A549 (cell line): ENCODE data around the gene GUCY1A2. TPM values are rescaled to one million over a fixed set of nuclear protein-coding genes. Genes with fewer than 3 reads are reported as not detected.
A peak's percentile ranks its signal among the peaks of the same experiment; 100 is the strongest.

Source experiments
- ATAC-seq, 2 experiments: fragments of 200-7000 bp in 1 of 2; fragments of >200 bp in 1 of 2; cut with Nextera tagmentation in 1 of 2; cut with Tn5 transposase in 1 of 2; 3 replicates each; pipeline versions ENCODE4 v1.8.0 to v1.9.1; 2018 to 2020; ENCODE audit warnings: mild to moderate bottlenecking in 1 of 2, moderate library complexity in 1 of 2
- CTCF ChIA-PET: fragments of 300-600 bp; sonication (Branson Sonifier 250); formaldehyde crosslinking; extraction: SDS; loops from one replicate; lab custom pipeline; 2021; ENCODE audit warnings: antibody characterized with exemption, inconsistent platforms; lab: Yijun Ruan, JAX
- POLR2A ChIA-PET: fragments of 350-600 bp; formaldehyde crosslinking; extraction: SDS; loops from one replicate; lab custom pipeline; 2021; ENCODE audit warnings: antibody characterized with exemption, inconsistent platforms; lab: Yijun Ruan, JAX
- DNase-seq, 2 experiments: peaks; one replicate each; pipeline versions ENCODE4 v3.0.0 to v3.0.0-alpha.2; 2011 to 2016; ENCODE audit warnings: low read depth in 1 of 2, low spot score in 1 of 2
- FAIRE-seq: peaks from 2 replicates; lab custom pipeline; 2011; peaks lifted over from hg19 to GRCh38; lab: Jason Lieb, UNC
- H3K27ac ChIP-seq, 2 experiments: fragments of >200 bp; sonication (Bioruptor Twin); formaldehyde crosslinking; 3 replicates each; pipeline ENCODE4 v1.5.1; 2016 to 2017
- H3K4me1 ChIP-seq: fragments of >200 bp; sonication (Bioruptor Twin); formaldehyde crosslinking; 3 replicates; pipeline ENCODE4 v1.6.1; 2016
- H3K4me2 ChIP-seq: fragments of >200 bp; sonication (Bioruptor Twin); formaldehyde crosslinking; 3 replicates; pipeline ENCODE4 v1.6.1; 2016
- H3K4me3 ChIP-seq: fragments of >200 bp; sonication (Bioruptor Twin); formaldehyde crosslinking; 3 replicates; pipeline ENCODE4 v1.5.1; 2016
- H3K9me3 ChIP-seq: fragments of >200 bp; sonication (Bioruptor Twin); formaldehyde crosslinking; 3 replicates; pipeline ENCODE4 v1.6.1; 2016
- E2F6 ChIP-seq: IDR thresholded peaks from 2 replicates; pipeline ENCODE4 v1.6.1; 2012; ENCODE audit warnings: low read depth, borderline replicate concordance
- EHF ChIP-seq: fragments of 250-450 bp; sonication (Bioruptor Pico); IDR thresholded peaks from 2 replicates; pipeline ENCODE4 v1.5.0; 2020; ENCODE audit warnings: mild to moderate bottlenecking
- FOSL2 ChIP-seq, 2 experiments: fragments of 450-650 bp in 1 of 2; fragments of >200 bp in 1 of 2; sonication (Bioruptor Twin) in 1 of 2; formaldehyde crosslinking; IDR thresholded peaks; 2 replicates each; pipeline versions ENCODE4 v1.5.0 to v1.6.1; 2016 to 2020; ENCODE audit warnings: mild to moderate bottlenecking in 1 of 2, moderate library complexity in 1 of 2
- HEYL ChIP-seq: fragments of 250-450 bp; sonication (Bioruptor Pico); IDR thresholded peaks from 2 replicates; pipeline ENCODE4 v1.8.0; 2021; ENCODE audit warnings: mild to moderate bottlenecking, moderate library complexity
- HOXB5 ChIP-seq: fragments of 250-450 bp; sonication (Bioruptor Pico); IDR thresholded peaks from 2 replicates; pipeline ENCODE4 v1.5.0; 2020; ENCODE audit warnings: mild to moderate bottlenecking, moderate library complexity
- KDM1A ChIP-seq: fragments of 200-600 bp; sonication (generic); IDR thresholded peaks from 2 replicates; pipeline ENCODE4 v1.6.1; 2016; ENCODE audit warnings: low read depth, mild to moderate bottlenecking
- MAFK ChIP-seq: fragments of 450-650 bp; IDR thresholded peaks from 2 replicates; pipeline ENCODE4 v1.6.1; 2014; ENCODE audit not compliant: partially characterized antibody
- PHF8 ChIP-seq: fragments of 200-600 bp; sonication (generic); IDR thresholded peaks from 2 replicates; pipeline ENCODE4 v1.6.1; 2016; ENCODE audit warnings: low read depth, mild to moderate bottlenecking, antibody characterized with exemption, moderate library complexity, borderline replicate concordance
- POLR2A ChIP-seq: IDR thresholded peaks from 2 replicates; pipeline ENCODE4 v1.6.1; 2012; ENCODE audit warnings: mild to moderate bottlenecking, low read length
- RAD21 ChIP-seq, 2 experiments: fragments of >200 bp in 1 of 2; sonication (Bioruptor Twin) in 1 of 2; formaldehyde crosslinking in 1 of 2; IDR thresholded peaks in 1 of 2; conservative IDR thresholded peaks in 1 of 2; 2 replicates in 1 of 2; 3 replicates in 1 of 2; pipeline ENCODE4 v1.6.1; 2012 to 2018; ENCODE audit warnings: inconsistent platforms in 1 of 2
- RCOR1 ChIP-seq: fragments of 150-350 bp; IDR thresholded peaks from 2 replicates; pipeline ENCODE4 v1.6.1; 2014; ENCODE audit warnings: antibody characterized with exemption, low read length, low read depth
- SMC3 ChIP-seq: fragments of >200 bp; sonication (Bioruptor Twin); formaldehyde crosslinking; IDR thresholded peaks from 3 replicates; pipeline ENCODE4 v1.6.1; 2018; ENCODE audit warnings: inconsistent platforms
- TFCP2L1 ChIP-seq: fragments of 250-450 bp; sonication (Bioruptor Pico); IDR thresholded peaks from 2 replicates; pipeline ENCODE4 v1.5.0; 2021; ENCODE audit warnings: mild to moderate bottlenecking
- WGBS: methylation state at CpG from one replicate; pipeline ENCODE4 v1.1.6; 2017; ENCODE audit errors: missing lambda C conversion rate; 5-methylcytosine and 5-hydroxymethylcytosine counted together
- polyA plus RNA-seq, 4 experiments: library from polyadenylated mRNA; depleted of rRNA in 3 of 4; stranded (reverse); fragments of >200 nt; fragmentation: RNase III in 1 of 4; extraction: RNeasy Plus Mini Kit Qiagen cat#74134 plus additional on column Dnase treatment in 1 of 4; gene quantifications; 2 replicates in 3 of 4; 3 replicates in 1 of 4; pipeline ENCODE4 v1.2.3, GENCODE V29; 2011 to 2017
- TF ChIP-seq, protein P1 (sequence below): fragments of >200 bp; sonication (Bioruptor Twin); formaldehyde crosslinking; IDR thresholded peaks from 3 replicates; pipeline ENCODE4 v1.5.1; 2016
- TF ChIP-seq, protein P2 (sequence below): IDR thresholded peaks from 2 replicates; pipeline ENCODE4 v1.6.1; 2012
- TF ChIP-seq, protein P3 (sequence below): fragments of 450-650 bp; IDR thresholded peaks from 2 replicates; pipeline ENCODE4 v1.6.1; 2014; ENCODE audit warnings: antibody characterized with exemption

Gene GUCY1A2
- polyA plus RNA-seq, 2 of the 4 experiments (the other 2 are of a cell fraction), result 0.12 to 0.16 TPM

DNA sequence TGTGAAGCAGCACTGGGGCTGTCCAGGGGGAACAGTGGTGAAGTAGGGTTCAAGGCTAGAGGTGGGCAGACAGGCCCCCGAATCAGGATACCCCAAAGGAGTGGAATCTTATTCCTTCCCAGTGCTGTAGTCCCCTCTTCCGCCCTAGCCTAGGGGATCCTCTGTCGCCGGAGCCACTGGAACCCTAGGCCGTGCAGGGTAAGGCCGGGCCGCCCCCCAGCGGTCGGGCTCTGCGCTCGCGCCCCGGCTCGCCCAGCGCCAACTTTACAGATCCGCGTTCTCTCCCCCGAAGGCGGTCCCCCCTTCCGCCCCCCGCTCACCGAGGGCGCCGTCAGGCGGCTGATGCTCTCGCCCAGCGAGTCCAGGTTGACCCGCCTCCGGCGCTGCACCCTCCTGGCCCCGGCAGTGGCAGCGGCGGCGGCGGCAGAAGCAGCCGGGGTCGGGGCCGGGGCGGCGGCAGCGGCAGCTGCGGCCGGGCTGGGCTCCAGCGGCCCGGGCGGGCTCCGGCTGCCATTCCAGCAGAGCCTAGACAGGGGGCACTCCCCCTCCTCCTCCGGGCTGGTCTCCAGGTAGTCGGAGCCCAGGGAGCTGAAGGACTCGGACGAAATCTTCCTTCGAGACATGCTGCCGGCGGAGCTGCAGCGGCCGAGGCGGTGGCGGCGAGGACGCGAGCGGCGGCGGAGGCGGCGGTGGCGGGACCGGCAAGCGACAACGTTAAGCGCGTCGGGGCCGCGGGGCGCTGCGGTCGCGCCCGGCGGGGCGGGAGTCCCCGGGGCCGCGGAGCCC, 650 bp downstream of the GUCY1A2 start:
- Histone ChIP-seq H3K4me1 (peaks cover 26% of the 10 kb centered on the region; the same call in 2 of the 3 replicates), H3K4me2 (peak overlapping the region; percentile 96), H3K27ac (peak overlapping the region; percentile 52 to 83; a peak in 5 of 6 replicates), H3K9me3 (no peaks in the 10 kb centered on the region), H3K4me3 (peak overlapping the region; percentile 62)
- WGBS, result 0% methylated on average over 5 of the region's 85 CpGs
- DNase-seq, result peak; percentile 21 to 35
- CTCF ChIA-PET, result interaction anchor here (1.0 to 1.6 kb wide), 2 partner anchors 12 to 740 kb away, joined by 4 to 5 read pairs; no protein-coding TSS in a partner anchor
- peak; percentile 86 to 92 for ATAC-seq
- POLR2A ChIA-PET, result no interaction called here
- TF ChIP-seq POLR2A (no peak), RAD21 (conservative IDR thresholded peaks at IDR 0.05 in 1 of 2, IDR thresholded peaks at IDR 0.05 in 1 of 2) (peak; percentile 59 to 81), KDM1A (no peak), SMC3 (peak; percentile 74)
- TF ChIP-seq, protein P1, sequence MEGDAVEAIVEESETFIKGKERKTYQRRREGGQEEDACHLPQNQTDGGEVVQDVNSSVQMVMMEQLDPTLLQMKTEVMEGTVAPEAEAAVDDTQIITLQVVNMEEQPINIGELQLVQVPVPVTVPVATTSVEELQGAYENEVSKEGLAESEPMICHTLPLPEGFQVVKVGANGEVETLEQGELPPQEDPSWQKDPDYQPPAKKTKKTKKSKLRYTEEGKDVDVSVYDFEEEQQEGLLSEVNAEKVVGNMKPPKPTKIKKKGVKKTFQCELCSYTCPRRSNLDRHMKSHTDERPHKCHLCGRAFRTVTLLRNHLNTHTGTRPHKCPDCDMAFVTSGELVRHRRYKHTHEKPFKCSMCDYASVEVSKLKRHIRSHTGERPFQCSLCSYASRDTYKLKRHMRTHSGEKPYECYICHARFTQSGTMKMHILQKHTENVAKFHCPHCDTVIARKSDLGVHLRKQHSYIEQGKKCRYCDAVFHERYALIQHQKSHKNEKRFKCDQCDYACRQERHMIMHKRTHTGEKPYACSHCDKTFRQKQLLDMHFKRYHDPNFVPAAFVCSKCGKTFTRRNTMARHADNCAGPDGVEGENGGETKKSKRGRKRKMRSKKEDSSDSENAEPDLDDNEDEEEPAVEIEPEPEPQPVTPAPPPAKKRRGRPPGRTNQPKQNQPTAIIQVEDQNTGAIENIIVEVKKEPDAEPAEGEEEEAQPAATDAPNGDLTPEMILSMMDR, result peak; percentile 61
- TF ChIP-seq, protein P2, sequence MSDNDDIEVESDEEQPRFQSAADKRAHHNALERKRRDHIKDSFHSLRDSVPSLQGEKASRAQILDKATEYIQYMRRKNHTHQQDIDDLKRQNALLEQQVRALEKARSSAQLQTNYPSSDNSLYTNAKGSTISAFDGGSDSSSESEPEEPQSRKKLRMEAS, result 0 out of 2 replicates have a peak, but pooled peaks have one; percentile 10
- no peak for FAIRE-seq

GRCh38 chr11:107017104-107017432, 1.2 kb downstream of the GUCY1A2 start:
- H3K27ac ChIP-seq, result peak overlapping the region; percentile 13 to 83; a peak in 4 of 6 replicates
- H3K4me1 ChIP-seq, result peaks cover 31% of the 10 kb centered on the region; the same call in 2 of the 3 replicates
- DNase-seq (no peak), FAIRE-seq (no peak), ATAC-seq (peak in 1 of 2 experiments; percentile 32; a peak in 1 of 6 replicates)
- ChIA-PET CTCF (interaction anchor here (1.0 to 1.6 kb wide), 2 partner anchors 12 to 740 kb away, joined by 4 to 5 read pairs; no protein-coding TSS in a partner anchor), POLR2A (no interaction called here)
- 28% methylated on average over 3 of the region's 3 CpGs for WGBS
- H3K4me2 ChIP-seq, result peak overlapping the region; percentile 96
- H3K4me3 ChIP-seq, result peak overlapping the region; percentile 62
- no peaks in the 10 kb centered on the region for H3K9me3 ChIP-seq
- TF ChIP-seq, protein P3, sequence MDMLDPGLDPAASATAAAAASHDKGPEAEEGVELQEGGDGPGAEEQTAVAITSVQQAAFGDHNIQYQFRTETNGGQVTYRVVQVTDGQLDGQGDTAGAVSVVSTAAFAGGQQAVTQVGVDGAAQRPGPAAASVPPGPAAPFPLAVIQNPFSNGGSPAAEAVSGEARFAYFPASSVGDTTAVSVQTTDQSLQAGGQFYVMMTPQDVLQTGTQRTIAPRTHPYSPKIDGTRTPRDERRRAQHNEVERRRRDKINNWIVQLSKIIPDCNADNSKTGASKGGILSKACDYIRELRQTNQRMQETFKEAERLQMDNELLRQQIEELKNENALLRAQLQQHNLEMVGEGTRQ, result no peak
- TF ChIP-seq PHF8 (no peak), HOXB5 (CRISPR knock-in tag) (no peak), MAFK (no peak), TFCP2L1 (no peak), E2F6 (no peak), FOSL2 (IDR thresholded peaks at IDR 0.05) (no peak), FOSL2 (CRISPR knock-in tag; IDR thresholded peaks at IDR 0.05) (no peak), KDM1A (no peak), EHF (CRISPR knock-in tag) (no peak), HEYL (CRISPR knock-in tag) (no peak), RCOR1 (no peak)
- TF ChIP-seq, protein P1, result no peak
